GM18502 (cell line): ENCODE results near the gene PAFAH1B1.
"Not testable (repeated sequence)": the region's sequence is repeated elsewhere in the genome, so short reads cannot be mapped to it uniquely, and the experiment has no call there.

Source experiments
- ATAC-seq: cut with Tn5 transposase; IDR thresholded peaks from one replicate; pipeline ENCODE4 v1.9.1; 2021; ENCODE audit warnings: mild to moderate bottlenecking; ENCODE audit not compliant: unreplicated experiment, poor library complexity

The PAFAH1B1 gene

DNA sequence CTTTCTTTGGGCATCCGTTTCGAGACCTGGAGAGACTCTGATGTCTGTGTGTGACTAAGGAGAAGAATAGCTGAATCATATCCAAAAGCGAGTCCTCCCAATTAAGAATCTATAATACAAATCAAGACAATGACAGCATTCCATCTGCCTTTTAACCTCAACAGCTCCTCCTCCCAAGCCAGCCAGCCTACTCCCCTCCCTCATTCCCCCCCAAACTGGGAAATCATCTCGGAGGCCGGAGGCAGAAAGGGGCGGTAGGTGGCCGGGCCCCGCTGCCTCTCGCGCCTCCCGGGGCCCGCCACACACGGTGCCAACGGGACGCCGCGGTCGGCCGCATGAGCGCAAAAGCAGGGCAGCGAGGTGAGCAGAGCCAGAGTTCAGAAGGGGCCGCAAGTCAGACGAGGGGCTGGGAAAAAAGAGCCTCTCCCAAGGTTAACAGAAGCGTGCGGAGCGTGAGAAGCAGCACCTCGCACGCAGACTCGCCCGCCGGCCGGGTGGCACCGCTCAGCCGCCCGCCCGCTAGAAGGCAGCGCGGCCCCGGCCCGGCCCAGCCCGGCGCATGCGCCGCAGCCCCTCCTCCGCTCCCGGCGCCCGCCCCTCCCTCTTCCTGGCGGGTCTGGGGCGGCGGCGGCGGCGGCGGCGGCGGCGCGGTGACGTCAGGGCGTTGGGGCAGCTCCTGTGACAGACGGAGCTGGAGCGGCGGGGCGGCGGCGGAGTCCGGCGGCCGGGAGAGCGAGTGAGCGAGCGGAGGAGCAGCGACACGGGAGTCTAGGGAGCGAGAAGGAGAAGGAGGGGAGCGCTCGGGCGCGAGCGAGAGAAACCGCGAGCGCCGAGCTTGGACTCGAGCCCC lies at the start of gene PAFAH1B1:
Gene PAFAH1B1, plus strand, starts transcription at position 684 of the 850 bp plus-strand sequence. CDS start 44,635 bp downstream, outside the sequence.
- ATAC-seq = peak; percentile 80

DNA sequence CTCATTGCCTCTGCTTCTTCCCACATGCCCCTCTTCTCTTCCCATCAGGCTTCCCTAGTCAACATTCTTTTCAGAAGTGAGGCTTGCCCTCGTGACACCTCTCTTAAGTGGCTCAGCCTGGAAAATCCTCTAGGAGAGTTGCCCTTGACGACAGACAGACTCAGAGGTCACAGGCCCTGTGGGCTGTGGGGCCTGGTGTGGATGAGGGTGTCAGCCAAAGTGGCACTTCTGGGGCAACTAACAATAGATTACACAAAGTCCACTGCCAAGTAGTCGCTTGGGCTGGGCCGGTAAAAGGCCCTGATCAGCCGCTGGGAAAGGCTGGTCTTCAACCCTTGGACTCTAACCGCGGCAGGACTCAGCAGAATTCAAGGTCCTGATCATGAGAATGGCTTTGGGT lies 48.1 kb upstream of the PAFAH1B1 start:
- ATAC-seq = no peak

DNA sequence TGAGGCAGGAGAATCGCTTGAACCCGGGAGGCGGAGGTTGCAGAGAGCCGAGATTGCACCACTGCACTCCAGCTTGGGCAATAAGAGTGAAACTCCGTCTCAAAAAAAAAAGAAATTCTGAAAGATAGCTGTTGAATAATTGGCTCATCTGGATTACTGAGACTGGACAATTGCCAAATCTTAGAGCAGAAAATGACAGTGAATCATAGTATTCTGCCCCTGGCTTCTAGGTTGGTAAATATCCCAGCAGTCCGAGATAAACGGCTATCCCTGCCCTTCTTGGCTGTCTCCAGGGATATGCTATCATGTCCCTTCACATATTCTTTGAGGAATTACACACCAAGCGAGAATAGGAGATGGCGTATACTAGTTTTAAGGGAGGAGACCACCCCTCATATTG lies 46.3 kb upstream of the PAFAH1B1 start:
- no peak for ATAC-seq

DNA sequence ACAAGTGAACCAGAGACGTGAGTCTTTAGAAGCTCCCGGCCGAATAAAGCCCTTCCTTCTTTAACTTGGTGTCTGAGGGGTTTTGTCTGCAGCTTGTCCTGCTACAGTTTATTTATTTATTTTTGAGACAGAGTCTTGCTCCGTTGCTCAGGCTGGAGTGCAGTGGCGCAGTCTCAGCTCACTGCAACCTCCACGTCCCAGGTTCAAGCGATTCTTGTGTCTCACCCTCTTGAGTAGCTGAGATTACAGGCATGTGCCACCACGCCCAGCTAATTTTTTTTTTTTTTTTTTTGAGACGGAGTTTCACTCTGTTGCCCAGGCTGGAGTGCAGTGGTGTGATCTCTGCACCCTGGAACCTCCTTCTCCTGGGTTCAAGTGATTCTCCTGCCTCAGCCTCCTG lies 45.4 kb upstream of the PAFAH1B1 start:
- not testable (repeated sequence) for ATAC-seq

DNA sequence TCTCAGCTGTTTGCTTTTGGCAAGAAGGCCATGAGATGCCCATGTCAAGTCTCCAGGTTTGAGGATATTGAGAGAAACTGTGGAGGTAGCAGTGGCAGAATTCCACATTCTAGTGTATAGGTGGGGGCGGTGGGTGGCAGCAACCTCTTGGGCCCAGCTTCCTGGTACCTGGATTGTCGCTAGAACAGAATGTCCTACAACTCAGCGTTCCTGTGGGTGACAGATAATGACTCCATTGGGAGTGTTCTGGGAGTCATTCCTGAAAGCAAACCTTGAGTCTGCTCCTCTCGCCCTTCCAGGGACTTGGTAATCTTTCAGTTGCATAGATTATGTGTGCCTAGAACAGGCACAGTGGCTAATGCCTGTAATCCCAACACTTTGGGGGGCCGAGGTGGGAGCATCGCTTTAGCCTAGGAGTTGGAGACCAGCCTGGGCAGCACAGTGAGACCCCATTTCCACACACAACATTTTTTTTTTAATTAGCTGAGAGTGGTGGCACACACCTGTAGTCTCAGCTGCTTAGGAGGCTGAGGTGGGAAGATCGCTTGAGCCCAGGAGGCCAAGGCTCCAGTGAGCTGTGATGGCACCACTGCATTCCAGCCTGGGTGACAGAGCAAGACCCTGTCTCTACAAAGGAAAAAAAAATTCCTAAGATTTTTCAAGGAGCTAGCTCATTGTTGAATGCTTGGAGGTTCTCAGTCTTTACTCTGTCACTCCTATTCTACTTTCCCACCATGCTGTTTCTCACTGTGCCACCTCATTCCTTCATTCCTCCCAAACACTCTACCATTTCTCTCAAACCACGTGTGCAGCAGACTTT lies 43.9 kb upstream of the PAFAH1B1 start:
- ATAC-seq = no peak

DNA sequence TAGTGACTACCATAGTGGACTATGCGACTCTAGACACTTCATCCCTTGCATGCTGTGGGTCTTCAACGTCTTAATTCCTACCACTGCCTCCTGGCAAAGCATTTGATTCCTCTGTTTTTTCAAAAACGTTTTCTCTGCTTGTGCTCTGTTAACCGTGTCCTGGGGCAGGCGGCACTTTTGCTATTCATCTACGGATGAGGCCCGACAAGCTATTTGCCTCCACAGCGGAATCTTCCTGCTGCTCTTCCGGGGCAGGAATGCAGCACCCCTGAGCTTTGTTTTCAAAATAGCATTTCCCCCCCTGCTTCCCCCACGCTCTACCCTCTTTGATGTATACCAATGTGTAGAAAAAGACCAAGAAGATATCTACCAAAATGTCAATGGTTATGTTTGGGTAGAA lies 42.0 kb upstream of the PAFAH1B1 start:
- no peak for ATAC-seq

DNA sequence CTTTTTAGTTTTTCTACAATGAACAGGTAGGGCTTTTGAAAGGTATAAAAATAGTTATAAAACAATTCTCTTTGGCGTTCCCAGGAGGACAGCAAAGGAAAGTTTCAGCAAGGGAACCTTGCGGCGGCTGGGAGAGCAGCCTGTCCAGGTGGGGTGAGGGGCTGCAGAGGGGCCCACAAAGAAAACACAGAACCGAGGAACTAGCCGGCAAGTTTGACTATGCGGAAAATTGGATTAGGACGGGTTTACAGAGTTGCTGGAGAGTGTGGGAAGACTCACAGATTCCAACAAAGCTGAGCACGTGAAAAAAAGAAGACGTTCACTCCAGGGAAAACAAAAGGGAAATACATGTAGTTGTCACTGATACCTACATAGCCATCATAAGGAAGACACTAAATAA lies 41.5 kb upstream of the PAFAH1B1 start:
- no peak for ATAC-seq

DNA sequence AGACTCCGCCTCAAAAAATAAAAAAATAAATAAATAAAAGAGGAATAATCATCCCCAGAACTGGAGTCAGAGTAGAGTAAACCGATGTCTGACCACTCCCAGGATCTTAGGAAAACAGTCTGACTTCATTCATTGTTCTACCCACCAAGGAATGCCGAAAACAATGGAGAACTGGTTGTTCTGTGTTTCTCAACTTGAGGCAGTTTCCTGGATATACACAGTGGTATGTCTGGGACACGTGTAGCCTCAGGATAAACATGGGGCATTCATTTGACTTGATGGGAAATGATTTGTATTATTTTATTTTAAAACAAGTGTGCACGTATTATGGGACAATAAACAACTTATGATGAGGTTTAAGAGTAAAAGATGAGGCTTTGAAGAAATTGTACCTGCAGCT lies 32.8 kb upstream of the PAFAH1B1 start:
- ATAC-seq = no peak

DNA sequence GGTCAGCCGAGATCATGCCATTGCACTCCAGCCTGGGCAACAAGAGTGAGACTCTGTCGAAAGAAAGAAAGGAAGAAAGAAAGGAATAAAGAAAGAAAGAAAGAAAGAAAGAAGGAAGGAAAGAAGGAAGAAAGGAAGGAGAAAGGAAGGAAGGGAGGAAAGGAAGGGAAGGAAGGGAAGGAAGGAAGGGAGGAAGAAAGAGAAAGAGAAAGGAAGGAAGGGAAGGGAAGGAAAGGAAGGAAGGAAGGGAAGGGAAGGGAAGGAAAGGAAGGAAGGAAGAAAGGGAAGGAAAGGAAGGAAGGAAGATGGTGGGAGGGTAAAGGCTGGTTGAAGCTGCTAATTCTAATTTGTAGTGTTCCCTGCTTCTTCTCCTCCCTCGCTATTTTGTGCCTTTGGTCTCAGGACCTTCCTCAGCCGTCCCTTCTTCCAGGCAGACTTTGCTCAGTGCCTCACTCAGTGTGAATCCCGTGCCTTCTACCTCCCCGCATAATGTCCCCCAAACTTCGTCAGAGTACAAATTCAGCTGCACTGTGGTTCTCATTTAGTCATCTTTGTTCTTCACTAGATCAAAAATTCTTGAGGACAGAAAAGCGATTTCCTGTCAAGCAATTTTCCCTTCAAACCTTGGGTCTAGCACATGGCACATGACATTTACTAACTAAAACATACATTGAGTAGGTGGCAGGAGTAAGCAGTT lies 31.1 kb upstream of the PAFAH1B1 start:
- ATAC-seq = no peak

DNA sequence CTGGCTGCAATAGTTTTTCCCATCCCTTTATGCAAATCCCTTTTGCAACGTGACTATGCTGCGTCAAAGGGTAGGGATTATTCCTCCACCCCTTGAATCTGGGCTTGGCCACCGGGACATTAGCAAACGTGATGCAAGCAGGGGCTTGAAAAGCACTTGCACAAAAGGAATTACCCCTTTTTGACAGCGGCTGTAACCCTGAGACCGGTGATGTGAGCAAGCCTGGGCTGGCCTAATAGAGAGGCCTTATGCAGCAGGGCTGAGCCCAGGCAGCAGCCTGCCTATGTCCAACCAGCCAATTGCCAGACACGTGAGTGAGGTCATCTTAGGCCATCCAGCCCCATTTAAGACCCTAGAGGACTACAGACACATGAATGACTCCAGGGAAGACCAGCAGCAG lies 30.4 kb upstream of the PAFAH1B1 start:
- ATAC-seq = no peak

DNA sequence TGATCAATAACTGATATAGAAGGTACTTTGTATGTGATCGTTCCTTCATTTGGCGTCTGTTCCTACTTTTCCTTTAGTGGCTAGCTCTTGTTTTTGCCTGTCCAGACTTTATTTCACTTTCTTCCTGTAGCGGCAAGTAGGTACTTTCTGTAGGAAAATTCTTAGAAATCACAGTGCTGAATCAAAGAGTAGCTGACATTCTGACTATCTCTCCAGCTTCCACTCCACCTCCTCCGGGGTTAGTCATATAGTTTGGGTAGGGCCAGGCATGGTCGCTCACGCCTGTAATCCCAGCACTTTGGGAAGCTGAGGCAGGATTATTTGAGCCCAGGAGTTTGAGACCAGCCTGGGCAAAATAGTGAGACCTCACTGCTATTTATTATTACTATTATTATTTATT lies 29.9 kb upstream of the PAFAH1B1 start:
- ATAC-seq = no peak

DNA sequence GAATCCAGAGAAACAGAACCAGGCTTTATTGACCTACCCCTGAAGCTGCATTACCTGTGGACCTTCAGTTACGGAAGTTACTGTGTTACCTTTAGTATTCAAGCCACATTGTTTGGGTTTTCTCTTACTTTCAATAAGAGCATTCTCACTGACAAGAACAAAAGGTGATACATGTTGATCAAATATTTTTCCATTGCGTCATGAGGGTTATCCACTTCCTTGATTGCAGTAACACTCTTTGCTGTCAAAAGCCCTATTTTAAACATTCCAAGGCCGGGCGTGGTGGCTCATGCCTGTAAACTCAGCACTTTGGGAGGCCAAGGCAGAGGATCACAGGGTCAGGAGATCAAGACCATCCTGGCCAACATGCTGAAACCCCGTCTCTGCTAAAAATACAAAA lies 28.6 kb upstream of the PAFAH1B1 start:
- ATAC-seq = no peak

DNA sequence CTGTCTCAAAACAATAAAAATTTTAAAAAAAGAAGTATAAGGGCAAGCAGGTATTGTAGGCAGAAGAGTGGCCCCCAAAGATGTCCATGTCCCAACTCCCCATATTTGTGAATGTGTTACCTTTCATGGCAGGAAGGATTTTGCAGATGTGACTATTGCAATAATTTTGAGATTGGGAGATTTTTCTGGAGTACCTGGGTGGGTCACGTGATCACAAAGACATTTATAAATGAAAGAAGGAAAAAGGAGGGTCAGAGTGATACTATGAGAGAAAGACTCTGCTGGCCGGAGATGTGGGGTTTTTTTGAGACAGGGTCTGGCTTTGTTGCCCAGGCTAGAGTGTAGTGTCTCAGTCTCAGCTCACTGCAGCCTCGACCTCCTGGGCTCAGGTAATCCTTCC lies 27.4 kb upstream of the PAFAH1B1 start:
- no peak for ATAC-seq

DNA sequence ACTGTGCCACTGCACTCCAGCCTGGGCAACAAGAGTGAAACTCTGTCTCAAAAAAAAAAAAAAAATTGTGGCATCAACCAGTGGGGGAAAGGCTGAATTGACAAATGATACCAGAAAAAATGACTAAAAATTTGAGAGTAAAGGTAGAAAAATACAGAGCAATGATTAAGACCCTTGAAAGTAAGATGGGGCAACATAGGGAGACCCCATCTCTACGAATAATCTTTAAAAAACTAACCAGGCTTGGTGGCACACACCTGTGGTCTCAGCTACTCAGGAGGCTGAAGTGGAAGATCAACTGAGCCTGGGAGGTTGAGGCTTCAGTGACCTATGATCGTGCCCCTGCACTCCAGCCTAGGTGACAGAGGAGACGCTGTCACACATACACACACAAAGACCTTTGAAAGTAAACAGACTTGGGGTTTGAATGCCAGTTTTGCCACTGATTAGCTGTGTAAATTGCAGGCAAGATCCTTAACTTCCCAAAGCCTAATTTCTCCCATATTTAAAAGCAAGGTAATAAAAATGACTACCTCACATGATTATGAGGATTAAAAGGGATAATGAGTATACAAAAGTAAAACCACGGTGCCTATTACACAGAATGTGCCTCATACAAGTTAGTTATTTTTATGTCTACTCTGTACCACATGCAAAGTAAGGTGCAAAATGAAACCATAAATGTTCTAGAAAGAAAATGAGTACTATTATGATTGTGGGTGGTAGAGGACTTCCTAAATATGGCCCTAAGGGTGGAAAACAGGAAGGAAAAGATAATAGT lies 21.7 kb upstream of the PAFAH1B1 start:
- ATAC-seq = no peak

DNA sequence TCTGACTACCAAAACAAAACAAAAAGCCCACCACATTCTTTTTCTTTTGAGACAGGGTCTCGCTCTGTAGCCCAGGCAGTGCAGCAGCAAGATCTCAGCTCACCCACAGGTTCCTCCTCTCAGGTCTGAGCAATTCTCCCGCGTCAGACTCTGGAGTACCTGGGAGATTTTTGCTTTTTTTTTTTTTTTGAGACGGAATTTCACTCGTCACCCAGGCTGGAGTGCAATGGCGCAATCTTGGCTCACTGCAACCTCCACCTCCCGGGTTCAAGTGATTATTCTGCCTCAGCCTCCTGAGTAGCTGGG lies 21.2 kb upstream of the PAFAH1B1 start:
- not testable (repeated sequence) for ATAC-seq

DNA sequence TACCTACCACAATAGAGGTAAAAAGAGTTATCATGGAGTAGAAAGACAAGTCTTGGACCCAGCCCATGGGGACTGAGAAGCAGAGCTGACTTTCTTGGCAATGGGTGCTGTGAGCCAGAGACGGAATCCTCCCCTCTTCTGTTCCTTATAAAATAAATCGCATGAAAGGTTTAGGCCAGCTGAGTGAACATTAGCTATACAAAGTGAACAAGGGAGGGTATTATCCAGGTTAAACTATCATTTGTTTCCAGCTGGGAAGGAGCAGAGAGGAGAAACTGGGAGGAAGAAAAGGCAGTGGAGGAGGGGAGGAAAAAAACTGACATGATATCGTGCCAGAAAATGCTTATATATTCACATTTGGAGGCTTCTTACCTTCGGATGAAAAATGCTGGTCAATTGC lies 13.3 kb upstream of the PAFAH1B1 start:
- ATAC-seq = no peak

DNA sequence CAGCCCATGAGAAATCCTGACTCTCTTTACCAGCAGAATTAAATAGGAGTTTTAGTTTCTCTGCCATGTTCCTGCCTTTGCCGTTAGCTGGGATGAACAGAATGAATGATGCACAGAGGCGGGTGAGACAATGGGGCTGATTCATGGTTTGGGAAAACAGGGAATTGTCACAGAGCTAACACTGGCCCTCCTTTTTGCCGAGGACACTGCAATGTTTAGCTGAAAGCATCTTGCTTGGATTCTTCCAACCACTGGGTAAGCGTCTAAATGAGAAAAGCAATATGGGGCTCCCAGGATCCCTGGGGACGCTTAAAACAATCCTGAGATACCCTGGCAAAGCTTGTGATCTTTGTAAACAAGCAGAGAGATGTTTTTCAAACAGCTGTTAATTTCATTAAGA lies 12.8 kb upstream of the PAFAH1B1 start:
- ATAC-seq = no peak

DNA sequence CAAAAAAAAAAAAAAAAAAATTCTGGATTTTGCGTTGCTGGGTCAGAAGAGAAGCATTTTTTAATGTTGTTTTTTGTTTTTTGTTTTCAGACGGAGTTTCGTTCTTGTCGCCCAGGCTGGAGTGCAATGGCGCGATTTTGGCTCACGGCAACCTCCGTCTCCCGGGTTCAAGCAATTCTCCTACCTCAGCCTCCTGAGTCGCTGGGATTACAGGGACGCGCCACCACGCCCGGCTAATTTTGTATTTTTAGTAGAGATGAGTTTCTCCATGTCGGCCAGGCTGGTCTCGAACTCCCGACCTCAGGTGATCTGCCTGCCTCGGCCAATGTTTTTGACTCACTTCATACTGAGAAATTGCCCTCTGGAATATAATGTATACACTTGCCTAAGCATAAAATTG lies 11.0 kb upstream of the PAFAH1B1 start:
- no peak for ATAC-seq

DNA sequence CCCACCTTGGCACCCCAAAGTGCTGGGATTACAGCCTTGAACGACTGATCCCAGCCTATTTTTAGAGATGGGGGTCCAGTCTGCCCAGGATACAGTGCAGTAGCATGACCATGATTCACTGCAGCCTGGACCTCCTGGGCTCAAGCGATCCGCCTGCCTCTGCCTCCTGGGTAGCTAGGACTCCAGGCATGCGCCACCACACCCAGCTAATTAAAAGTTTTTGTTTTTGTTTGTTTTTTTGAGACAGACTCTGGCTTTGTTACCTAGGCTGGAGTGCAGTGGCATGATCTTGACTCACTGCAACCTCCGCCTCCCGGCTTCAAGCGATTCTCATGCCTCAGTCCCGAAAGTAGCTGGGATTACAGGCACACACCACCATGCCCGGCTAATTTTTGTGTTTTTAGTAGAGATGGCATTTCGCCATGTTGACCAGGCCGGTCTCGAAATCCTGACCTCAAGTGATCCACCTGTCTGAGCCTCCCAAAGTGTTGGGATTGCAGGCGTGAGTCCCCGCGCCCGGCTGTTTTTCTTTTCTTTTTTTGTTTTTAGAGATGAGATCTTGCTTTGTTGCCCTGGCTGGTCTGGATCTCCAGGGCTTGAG lies 2.3 kb upstream of the PAFAH1B1 start:
- no peak for ATAC-seq
